ENCODE results near the gene LINC01488. TPM values are rescaled to one million over a fixed set of nuclear protein-coding genes. Genes with fewer than 3 reads are reported as not detected.

LINC01488 gene
- total RNA-seq, 1 donor from 2014 or later: not detected

GRCh38 chr11:69509381-69509780, 27.9 kb downstream of the LINC01488 start:
- Mint-ChIP-seq H3K27me3 (peaks cover 16% of the 10 kb centered on the region), H3K4me1 (no peaks in the 10 kb centered on the region), H3K9me3 (peaks cover 4% of the 10 kb centered on the region), H3K4me3 (no peak overlapping the region), H3K36me3 (ENCODE audit: low read depth) (no peaks in the 10 kb centered on the region), H3K27ac (no peak overlapping the region)
- POLR2A ChIA-PET: no interaction called here
- no peak for DNase-seq
- no peak for TF ChIP-seq CTCF (IDR thresholded peaks at IDR 0.05)
- CTCF ChIA-PET: no interaction called here
- intact Hi-C loops (cut with micrococcal nuclease): no loop called here
- ATAC-seq (ENCODE audit: low read depth): no peak

DNA sequence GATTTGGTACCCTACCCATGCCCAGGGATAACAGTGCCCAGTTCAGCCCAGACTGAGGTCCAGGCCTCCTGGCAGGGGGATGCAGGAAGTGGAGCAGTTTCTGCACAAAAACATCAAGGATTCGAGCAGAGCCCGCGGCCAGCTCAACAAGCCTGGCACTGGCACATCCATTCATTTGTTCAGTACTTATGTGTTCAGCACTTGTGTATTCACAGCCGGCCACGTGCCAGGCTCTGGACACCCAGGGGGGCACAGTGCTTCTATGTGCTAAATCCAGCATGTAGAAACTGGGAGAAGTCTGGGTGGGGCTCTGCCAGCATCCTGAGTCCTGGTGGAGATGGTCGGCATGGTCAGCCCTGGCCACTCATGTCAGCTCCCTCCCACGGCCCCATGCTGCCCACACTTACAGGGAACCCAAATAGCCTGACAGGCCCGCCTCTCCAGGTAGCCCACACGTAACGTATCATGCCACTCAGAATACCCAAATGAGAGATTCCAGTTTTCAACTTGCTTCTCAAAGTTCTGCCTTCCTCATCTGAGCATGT, 28.5 kb downstream of the LINC01488 start:
- Mint-ChIP-seq H3K4me3 (no peak overlapping the region), H3K9me3 (peaks cover 4% of the 10 kb centered on the region), H3K27me3 (peaks cover 16% of the 10 kb centered on the region), H3K4me1 (no peaks in the 10 kb centered on the region), H3K27ac (no peak overlapping the region), H3K36me3 (ENCODE audit: low read depth) (no peaks in the 10 kb centered on the region)
- POLR2A ChIA-PET: no interaction called here
- DNase-seq: no peak
- ATAC-seq (ENCODE audit: low read depth): no peak
- intact Hi-C loops (cut with micrococcal nuclease): no loop called here
- CTCF ChIA-PET: no interaction called here
- TF ChIP-seq CTCF (IDR thresholded peaks at IDR 0.05): no peak

DNA sequence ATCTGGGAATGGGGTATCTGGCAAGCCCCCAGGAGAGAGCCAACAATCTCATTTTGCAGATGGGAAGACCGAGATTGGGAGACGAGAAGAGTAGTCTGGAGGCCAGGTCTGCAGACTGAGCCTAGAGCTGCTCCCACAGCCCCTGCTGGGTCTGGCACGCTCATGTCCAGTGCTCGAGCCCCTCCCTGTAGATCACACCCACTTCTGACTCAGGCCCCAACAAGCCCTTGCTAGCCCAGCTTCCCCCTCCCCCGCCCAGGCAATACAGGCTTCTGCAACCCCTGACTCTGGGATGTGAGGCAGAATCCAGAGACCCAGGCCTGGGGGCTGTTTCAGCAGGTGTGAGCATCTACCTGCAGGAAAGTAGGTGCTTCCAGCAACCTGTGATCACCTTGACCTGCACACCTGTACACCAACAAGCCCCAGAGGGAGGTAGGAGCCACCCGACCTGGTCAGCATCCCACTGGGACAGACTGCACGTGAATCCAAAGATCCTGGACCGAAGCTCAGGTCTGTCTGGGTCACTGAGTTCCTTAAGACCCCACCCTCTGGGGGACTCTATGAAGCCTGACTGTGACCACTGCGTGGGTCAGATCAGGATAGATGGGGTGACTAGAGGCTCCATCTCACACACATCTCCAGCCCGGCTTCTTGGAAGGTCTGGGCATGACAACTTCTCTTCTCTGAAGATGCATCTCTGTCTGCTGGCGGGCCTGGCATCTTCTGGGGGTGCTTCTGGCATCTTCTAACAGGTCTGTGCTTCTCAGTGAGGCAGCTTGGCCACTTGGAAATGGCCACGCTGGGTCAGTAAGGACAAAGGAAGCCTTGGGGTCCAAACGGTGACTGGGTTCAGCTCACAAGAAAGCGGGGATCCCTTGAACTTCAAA, 29.3 kb downstream of the LINC01488 start:
- Mint-ChIP-seq H3K4me3 (no peak overlapping the region), H3K4me1 (peaks cover 7% of the 10 kb centered on the region), H3K27ac (no peak overlapping the region), H3K9me3 (peaks cover 6% of the 10 kb centered on the region), H3K36me3 (ENCODE audit: low read depth) (no peaks in the 10 kb centered on the region), H3K27me3 (peaks cover 16% of the 10 kb centered on the region)
- TF ChIP-seq CTCF (IDR thresholded peaks at IDR 0.05): no peak
- ChIA-PET POLR2A (no interaction called here), CTCF (no interaction called here)
- DNase-seq (no peak), ATAC-seq (ENCODE audit: low read depth) (no peak)
- intact Hi-C loops (cut with micrococcal nuclease): no loop called here

DNA sequence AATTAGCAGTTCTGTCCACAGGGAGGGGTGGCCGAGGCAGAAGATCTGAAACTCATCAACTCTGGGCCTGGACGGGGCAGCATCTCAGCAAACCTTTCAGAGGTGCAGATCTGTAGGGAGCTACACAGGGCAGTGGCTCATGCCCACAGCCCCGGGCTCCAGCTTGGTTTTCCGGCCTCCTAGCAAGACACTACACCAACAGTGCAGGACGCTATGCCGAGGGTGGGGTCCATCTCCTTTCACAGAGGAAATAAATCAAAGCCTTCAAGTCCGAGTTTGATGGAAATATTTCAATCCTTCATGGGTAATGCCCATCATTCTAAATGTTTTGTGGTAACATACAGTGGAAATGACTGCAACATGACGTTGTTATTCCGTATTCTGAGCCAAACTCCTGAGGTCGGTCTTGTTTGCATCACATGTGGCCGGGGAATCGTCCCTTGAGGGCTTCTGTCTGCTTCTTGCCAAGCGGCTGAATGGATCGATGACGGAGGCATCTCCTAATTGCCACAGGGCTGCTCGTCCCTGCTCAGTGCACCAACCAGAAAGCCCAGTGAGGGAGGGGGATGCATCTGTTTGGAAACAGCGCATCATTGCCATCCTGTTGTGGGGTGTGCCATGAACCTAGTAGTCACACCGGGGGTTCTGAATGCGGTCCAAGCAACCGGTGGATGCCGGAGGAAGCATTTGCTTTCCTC, 30.0 kb downstream of the LINC01488 start:
- peaks cover 2% of the 10 kb centered on the region for H3K36me3 Mint-ChIP-seq (ENCODE audit: low read depth)
- TF ChIP-seq CTCF (IDR thresholded peaks at IDR 0.05): no peak
- CTCF ChIA-PET: no interaction called here
- peaks cover 11% of the 10 kb centered on the region for H3K4me1 Mint-ChIP-seq
- DNase-seq (no peak), ATAC-seq (ENCODE audit: low read depth) (no peak)
- no peak overlapping the region for H3K4me3 Mint-ChIP-seq
- POLR2A ChIA-PET: no interaction called here
- H3K27me3 Mint-ChIP-seq: peaks cover 15% of the 10 kb centered on the region
- no peak overlapping the region for H3K27ac Mint-ChIP-seq
- H3K9me3 Mint-ChIP-seq: peaks cover 4% of the 10 kb centered on the region
- intact Hi-C loops (cut with micrococcal nuclease): no loop called here

DNA sequence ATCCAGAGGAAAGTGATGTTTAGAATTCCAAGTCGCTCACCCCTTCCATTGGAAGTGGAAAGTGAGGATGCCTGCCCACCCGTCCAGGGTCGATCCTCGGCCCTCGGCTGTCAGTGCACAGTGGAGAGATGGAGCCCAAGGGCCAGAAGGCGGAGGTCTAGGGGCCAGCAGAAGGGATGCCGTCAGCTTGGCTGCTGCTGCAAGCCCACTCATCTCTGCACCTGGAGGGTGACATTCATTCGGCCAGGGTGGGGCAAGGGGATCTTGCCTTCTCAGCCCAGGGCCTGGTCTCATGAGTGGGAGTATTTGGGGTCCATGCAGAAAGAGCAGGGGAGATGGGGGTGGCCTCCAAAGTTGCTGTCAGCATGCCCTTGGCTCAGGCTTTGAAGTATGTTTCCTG, 30.7 kb downstream of the LINC01488 start:
- H3K4me3 Mint-ChIP-seq: no peak overlapping the region
- DNase-seq: no peak
- peaks cover 8% of the 10 kb centered on the region for H3K9me3 Mint-ChIP-seq
- no peak overlapping the region for H3K27ac Mint-ChIP-seq
- TF ChIP-seq CTCF (IDR thresholded peaks at IDR 0.05): no peak
- ChIA-PET CTCF (no interaction called here), POLR2A (no interaction called here)
- peaks cover 11% of the 10 kb centered on the region for H3K4me1 Mint-ChIP-seq
- H3K27me3 Mint-ChIP-seq: peaks cover 11% of the 10 kb centered on the region
- intact Hi-C loops (cut with micrococcal nuclease): no loop called here
- H3K36me3 Mint-ChIP-seq (ENCODE audit: low read depth): peaks cover 2% of the 10 kb centered on the region
- ATAC-seq (ENCODE audit: low read depth): no peak
